Spleen (tissue), 7 donors: ENCODE data around the gene RTL10.

Experiments
- CTCF ChIP-seq, 11 experiments: fragments of 200-600 bp in 7 of 11; fragments of 450-650 bp in 4 of 11; sonication (generic) in 4 of 11; IDR thresholded peaks in 8 of 11; conservative IDR thresholded peaks in 3 of 11; 1 replicate in 7 of 11; 2 replicates in 4 of 11; pipeline versions ENCODE4 v1.4.0 to v1.8.0; 2016 to 2021; ENCODE audit warnings: antibody characterized with exemption in 11 of 11, inconsistent platforms in 4 of 11, mild to moderate bottlenecking in 1 of 11
- POLR2A ChIP-seq, 3 donors: fragments of 450-650 bp; IDR thresholded peaks; one replicate each; pipeline ENCODE4 v1.5.1; 2017; ENCODE audit warnings: antibody characterized with exemption in 3 of 3, mild to moderate bottlenecking in 1 of 3
- donor health status: DM: no; HTN: no; CAD: no; lungs with moderate emphysema.
- donor health status: DM: no; HTN: no; CAD: no.
- donor health status: DM: no; HTN: no; CAD: no.

GRCh38 chr22:19880786-19881569 lies 26.3 kb upstream of the RTL10 start:
- TF ChIP-seq CTCF (IDR thresholded peaks at IDR 0.05 in 8 of 11, conservative IDR thresholded peaks at IDR 0.05 in 3 of 11) (no peak), POLR2A (IDR thresholded peaks at IDR 0.05) (no peak)
